HepG2 (cell line): ENCODE results near the gene RPGRIP1.

Experiments used
- CTCF ChIP-seq: sonication (generic); formaldehyde crosslinking; IDR thresholded peaks from 2 replicates; pipeline ENCODE4 v1.5.0; 2020; ENCODE audit warnings: mild to moderate bottlenecking, missing genetic modification reagents, moderate library complexity
- FLYWCH1 ChIP-seq: sonication (generic); formaldehyde crosslinking; IDR thresholded peaks from 2 replicates; pipeline ENCODE4 v1.8.1; 2023; ENCODE audit warnings: mild to moderate bottlenecking, missing genetic modification reagents
- GPBP1L1 ChIP-seq: sonication (generic); formaldehyde crosslinking; IDR thresholded peaks from 2 replicates; pipeline ENCODE4 v1.5.0; 2020; ENCODE audit warnings: mild to moderate bottlenecking, missing genetic modification reagents
- MXI1 ChIP-seq: IDR thresholded peaks from 3 replicates; pipeline ENCODE4 v1.6.1; 2012; ENCODE audit warnings: low read depth, low read length, inconsistent platforms, borderline replicate concordance
- POLR2A ChIP-seq, 2 experiments: IDR thresholded peaks; 2 replicates each; pipeline ENCODE4 v1.6.1; 2011; ENCODE audit warnings: low read depth in 2 of 2, low read length in 2 of 2, mild to moderate bottlenecking in 1 of 2, moderate library complexity in 1 of 2; ENCODE audit not compliant: insufficient read depth in 1 of 2
- TCF7L2 ChIP-seq: IDR thresholded peaks from 2 replicates; pipeline ENCODE4 v1.6.1; 2011; ENCODE audit warnings: mild to moderate bottlenecking, low read depth, low read length, moderate library complexity
- ZNF274 ChIP-seq: sonication (generic); formaldehyde crosslinking; IDR thresholded peaks from 2 replicates; pipeline ENCODE4 v1.5.1; 2020; ENCODE audit warnings: mild to moderate bottlenecking, missing genetic modification reagents
- ZNF619 ChIP-seq: sonication (generic); formaldehyde crosslinking; IDR thresholded peaks from 2 replicates; pipeline ENCODE4 v1.4.0; 2020; ENCODE audit warnings: mild to moderate bottlenecking, missing genetic modification reagents

- TF ChIP-seq ZNF619 (CRISPR knock-in tag) (no peak), POLR2A (IDR thresholded peaks at IDR 0.05; ENCODE audit: insufficient read depth in 1 of 2, low read depth in 2 of 2, low read length in 2 of 2) (no peak; a peak in 2 of 4 replicates), GPBP1L1 (CRISPR knock-in tag) (no peak), MXI1 (no peak), ZNF274 (no peak), CTCF (CRISPR knock-in tag) (no peak), FLYWCH1 (CRISPR knock-in tag) (no peak), TCF7L2 (no peak)
Measured at GRCh38 chr14:21256539-21257393, 23.1 kb upstream of the RPGRIP1 start.
